HG02588 (cell line): Measurements from ENCODE around the gene DEDD2.

Experiments used
- ATAC-seq: cut with Tn5 transposase; IDR thresholded peaks from one replicate; pipeline ENCODE4 v1.9.1; 2021; ENCODE audit warnings: mild to moderate bottlenecking, moderate library complexity; ENCODE audit not compliant: unreplicated experiment

Gene DEDD2

GRCh38 chr19:42175952-42176648 lies 41.4 kb downstream of the DEDD2 start:
- no peak for ATAC-seq

GRCh38 chr19:42174958-42175734 lies 42.3 kb downstream of the DEDD2 start:
- ATAC-seq = no peak

GRCh38 chr19:42174188-42174587 lies 43.3 kb downstream of the DEDD2 start:
- ATAC-seq = no peak

GRCh38 chr19:42173695-42174094 lies 43.8 kb downstream of the DEDD2 start:
- ATAC-seq = no peak

- no peak for ATAC-seq
These were observed 45.2 kb downstream of the DEDD2 start for GRCh38 chr19:42172261-42172660.

GRCh38 chr19:42170715-42171114 lies 46.8 kb downstream of the DEDD2 start:
- no peak for ATAC-seq

GRCh38 chr19:42169486-42170413 lies 47.7 kb downstream of the DEDD2 start:
- no peak for ATAC-seq

GRCh38 chr19:42168206-42168605 lies 49.3 kb downstream of the DEDD2 start:
- no peak for ATAC-seq

- no peak for ATAC-seq
These were observed 51.2 kb downstream of the DEDD2 start for GRCh38 chr19:42166316-42166715.

- no peak for ATAC-seq
These were observed 52.3 kb downstream of the DEDD2 start for GRCh38 chr19:42165146-42165545.

GRCh38 chr19:42161616-42162263 lies 55.7 kb downstream of the DEDD2 start:
- ATAC-seq = no peak

GRCh38 chr19:42159942-42160341 lies 57.5 kb downstream of the DEDD2 start:
- ATAC-seq = no peak

GRCh38 chr19:42158926-42159325 lies 58.6 kb downstream of the DEDD2 start:
- ATAC-seq = no peak

- ATAC-seq = no peak
These were observed 60.9 kb downstream of the DEDD2 start for GRCh38 chr19:42156571-42156970.

GRCh38 chr19:42155796-42156195 lies 61.7 kb downstream of the DEDD2 start:
- ATAC-seq = no peak

- no peak for ATAC-seq
These were observed 62.8 kb downstream of the DEDD2 start for GRCh38 chr19:42154471-42155323.

GRCh38 chr19:42153672-42154433 lies 63.6 kb downstream of the DEDD2 start:
- no peak for ATAC-seq

GRCh38 chr19:42152910-42153671 lies 64.4 kb downstream of the DEDD2 start:
- ATAC-seq = no peak
